Activated CD8-positive, alpha-beta T cell treated with anti-CD3 and anti-CD28 coated beads for 36 hours (primary cell): ENCODE measurements around the gene UBASH3A. TPM values are rescaled to one million over a fixed set of nuclear protein-coding genes. Genes with fewer than 3 reads are reported as not detected.

Experiments used
- ATAC-seq: fragments of 200-7000 bp; cut with Tn5 transposase; one replicate; pipeline ENCODE4 v1.10.0; 2021; ENCODE audit warnings: mild to moderate bottlenecking, moderate library complexity
- CTCF ChIA-PET: fragments of 350-600 bp; sonication (Branson Sonifier 250); formaldehyde crosslinking; loops from one replicate; lab custom pipeline; 2021; ENCODE audit warnings: antibody characterized with exemption; lab: Charles Lee
- POLR2A ChIA-PET: fragments of 350-600 bp; sonication (Branson Sonifier 250); formaldehyde crosslinking; loops from one replicate; lab custom pipeline; 2021; ENCODE audit warnings: antibody characterized with exemption; lab: Charles Lee
- DNase-seq: peaks from one replicate; pipeline ENCODE4 v3.0.0-alpha.2; 2020
- H3K27ac Mint-ChIP-seq: one replicate; pipeline ENCODE4 v1.8.0; 2021; ENCODE audit warnings: mild to moderate bottlenecking, mixed read lengths
- H3K27me3 Mint-ChIP-seq: one replicate; pipeline ENCODE4 v1.8.0; 2021; ENCODE audit warnings: mixed read lengths
- H3K36me3 Mint-ChIP-seq: one replicate; pipeline ENCODE4 v1.8.0; 2021; ENCODE audit warnings: low read depth, mixed read lengths
- H3K4me1 Mint-ChIP-seq: one replicate; pipeline ENCODE4 v1.8.0; 2021; ENCODE audit warnings: low read depth, mixed read lengths
- H3K4me3 Mint-ChIP-seq: one replicate; pipeline ENCODE4 v1.8.0; 2021; ENCODE audit warnings: mild to moderate bottlenecking, moderate library complexity, mixed read lengths
- H3K9me3 Mint-ChIP-seq: one replicate; pipeline ENCODE4 v1.8.0; 2021; ENCODE audit warnings: mixed read lengths
- CTCF ChIP-seq: fragments of 200-600 bp; IDR thresholded peaks from one replicate; pipeline ENCODE4 v1.8.0; 2022; ENCODE audit warnings: antibody characterized with exemption, mild to moderate bottlenecking
- intact Hi-C: fragments of 100-400 bp; cut with micrococcal nuclease; formaldehyde crosslinking; loops from one replicate; pipeline ENCODE4 v1.10.0; 2022
- total RNA-seq, 2 experiments: library from RNA; stranded (reverse); gene quantifications; one replicate each; pipeline ENCODE4 v1.2.3, GENCODE V29; 2021

UBASH3A gene
- total RNA-seq, 2 experiments from 2014 or later, result 48.7 to 52.9 TPM

DNA sequence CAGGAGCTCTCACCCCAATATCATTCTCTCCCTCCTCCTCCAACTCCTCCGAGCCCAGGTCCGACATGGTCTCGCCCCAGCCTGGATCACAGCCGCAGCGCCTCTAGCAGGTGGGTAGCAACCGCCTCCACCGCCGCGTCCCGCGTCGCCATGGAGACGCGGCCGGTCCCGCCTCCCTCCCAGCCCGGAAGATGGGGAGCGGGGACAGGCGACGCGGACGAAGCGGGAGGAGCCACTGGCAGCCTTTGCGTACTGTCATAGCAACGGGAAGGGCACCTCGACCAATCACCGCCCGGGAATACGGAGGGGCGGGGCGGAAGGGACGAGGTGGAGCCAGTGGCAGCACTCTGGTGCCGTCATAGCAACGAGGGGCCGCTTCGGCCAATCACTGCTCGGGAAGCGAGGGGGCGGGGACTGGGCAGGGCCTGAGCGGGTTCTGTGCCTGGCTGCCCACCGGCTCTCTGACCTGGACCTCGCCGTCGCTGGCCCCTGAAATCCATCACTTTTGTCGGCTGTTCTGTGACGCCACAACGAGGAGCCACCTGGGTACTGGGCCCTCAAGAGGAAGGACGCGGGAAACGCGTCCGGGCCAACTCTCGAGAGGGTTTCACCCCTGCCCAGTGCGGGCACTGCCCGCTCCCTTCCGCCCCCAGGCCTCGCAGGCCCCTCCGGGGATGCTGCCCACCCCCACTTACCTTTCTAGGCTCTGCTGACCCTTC, 92.6 kb downstream of the UBASH3A start, which contains the start of gene RSPH1:
TSS of gene RSPH1 (minus strand) at position 105 of the 719 bp plus-strand sequence. CDS start at position 67, 38 bp downstream.
- CTCF ChIA-PET, result interaction anchor here (0.9 to 1.8 kb wide), 5 partner anchors 29 to 159 kb away, joined by 3 to 4 read pairs (median 3); no protein-coding TSS in a partner anchor
- POLR2A ChIA-PET, result interaction anchor here (0.6 to 1.4 kb wide), 8 partner anchors 9 to 40 kb away, joined by 3 to 5 read pairs (median 3); no protein-coding TSS in a partner anchor
- no peak for TF ChIP-seq CTCF
- DNase-seq (peak; percentile 99), ATAC-seq (peak; percentile 99)
- H3K4me3 Mint-ChIP-seq, result peak within 1 kb of the TSS; percentile 80
- H3K9me3 Mint-ChIP-seq, result no peaks in the 10 kb centered on the region
- H3K27me3 Mint-ChIP-seq, result no peaks in the 10 kb centered on the region
- intact Hi-C loops, result no loop called here
- peaks cover 12% of the 10 kb centered on the region for H3K4me1 Mint-ChIP-seq
- peak within 1 kb of the TSS; percentile 44 for H3K27ac Mint-ChIP-seq
- no peaks in the 10 kb centered on the region for H3K36me3 Mint-ChIP-seq

DNA sequence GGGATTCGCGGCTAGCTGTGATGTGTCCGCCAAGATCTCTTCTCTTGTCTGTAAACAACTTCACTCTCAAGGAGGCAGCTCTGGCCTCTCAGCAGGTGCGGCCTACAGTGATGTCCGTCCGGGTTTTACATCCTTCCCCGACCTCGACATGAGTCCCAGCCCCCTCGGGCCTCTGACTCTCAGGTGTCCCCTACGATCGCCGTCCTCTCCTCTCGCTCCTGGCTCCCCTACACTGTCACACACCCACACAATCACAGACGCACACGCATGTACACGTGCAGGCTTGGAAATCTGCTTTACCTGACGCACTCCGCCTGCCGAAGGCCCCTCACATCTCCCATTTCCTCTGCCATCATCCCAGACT, 93.1 kb downstream of the UBASH3A start:
- Mint-ChIP-seq H3K9me3 (no peaks in the 10 kb centered on the region), H3K27me3 (no peaks in the 10 kb centered on the region), H3K27ac (peak overlapping the region; percentile 44), H3K36me3 (no peaks in the 10 kb centered on the region), H3K4me3 (peak overlapping the region; percentile 80), H3K4me1 (peaks cover 12% of the 10 kb centered on the region)
- ChIA-PET CTCF (interaction anchor here (1.2 to 1.5 kb wide), 2 partner anchors 9 to 30 kb away, joined by 3 to 4 read pairs; no protein-coding TSS in a partner anchor), POLR2A (interaction anchor here (0.6 to 1.2 kb wide), 7 partner anchors 9 to 261 kb away, joined by 3 to 5 read pairs (median 3); no protein-coding TSS in a partner anchor)
- TF ChIP-seq CTCF, result no peak
- intact Hi-C loops, result no loop called here
- ATAC-seq (no peak), DNase-seq (peak; percentile 10)

Other genes with a start within 250 kb of the UBASH3A start
- 10 to 100 TPM; 12.1 to 12.7 TPM for gene ABCG1, start 184.8 kb upstream of the UBASH3A start, total RNA-seq
- gene TFF3, start 88.5 kb upstream of the UBASH3A start, total RNA-seq, result not detected
- not detected for gene TFF2, start 52.9 kb upstream of the UBASH3A start, total RNA-seq
- 1 to 10 TPM in 1 of 2 experiments, not detected in 1; 1.1 TPM for gene TFF1, start 37.4 kb upstream of the UBASH3A start, total RNA-seq
- 100 to 1,000 TPM; 123 to 134 TPM for gene TMPRSS3, start 7.8 kb upstream of the UBASH3A start, total RNA-seq
- not detected for gene RSPH1, start 92.3 kb downstream of the UBASH3A start, total RNA-seq
- gene SLC37A1, start 110.0 kb downstream of the UBASH3A start, total RNA-seq, result 10 to 100 TPM; 12.8 to 14.9 TPM
- 10 to 100 TPM; 11.1 to 11.5 TPM for gene PDE9A, start 249.7 kb downstream of the UBASH3A start, total RNA-seq